KMS-11 (cell line): ENCODE measurements around the gene RELT.

Experiments used
- H2AFZ ChIP-seq: fragments of 200-600 bp; sonication (generic); 2 replicates; pipeline ENCODE4 v1.6.1; 2016; ENCODE audit warnings: antibody characterized with exemption, mixed run types, low read depth
- H3K27ac ChIP-seq: fragments of 200-600 bp; sonication (generic); 2 replicates; pipeline ENCODE4 v1.6.1; 2016; ENCODE audit warnings: mild to moderate bottlenecking, mixed run types
- H3K27me3 ChIP-seq: fragments of 200-600 bp; sonication (generic); 2 replicates; pipeline ENCODE4 v1.6.1; 2017; ENCODE audit warnings: mild to moderate bottlenecking, low read depth, mixed run types, moderate library complexity; ENCODE audit not compliant: insufficient read depth
- H3K36me3 ChIP-seq: fragments of 200-600 bp; sonication (generic); 2 replicates; pipeline ENCODE4 v1.6.1; 2017; ENCODE audit warnings: mild to moderate bottlenecking, mixed run types; ENCODE audit not compliant: insufficient read depth
- H3K4me1 ChIP-seq: fragments of 200-600 bp; sonication (generic); 2 replicates; pipeline ENCODE4 v1.6.1; 2016; ENCODE audit warnings: mild to moderate bottlenecking, low read depth, mixed run types; ENCODE audit not compliant: poor library complexity, severe bottlenecking
- H3K4me2 ChIP-seq: fragments of 200-600 bp; sonication (generic); 2 replicates; pipeline ENCODE4 v1.7.0; 2016; ENCODE audit warnings: mild to moderate bottlenecking, mixed run types
- H3K4me3 ChIP-seq: fragments of 200-600 bp; sonication (generic); IDR thresholded peaks from 2 replicates; pipeline ENCODE4 v1.6.1; 2017; ENCODE audit warnings: low read depth, low read length, mixed read lengths; ENCODE audit not compliant: insufficient read depth
- H3K79me2 ChIP-seq: fragments of 200-600 bp; sonication (generic); 2 replicates; pipeline ENCODE4 v1.6.1; 2016; ENCODE audit warnings: low read depth, mixed run types; ENCODE audit not compliant: insufficient read depth
- H3K9ac ChIP-seq: fragments of 200-600 bp; sonication (generic); 2 replicates; pipeline ENCODE4 v1.6.1; 2016; ENCODE audit warnings: mild to moderate bottlenecking, mixed run types
- H4K20me1 ChIP-seq: fragments of 200-600 bp; sonication (generic); 2 replicates; pipeline ENCODE4 v1.6.1; 2016; ENCODE audit warnings: mild to moderate bottlenecking, mixed run types; ENCODE audit not compliant: insufficient read depth
- TF ChIP-seq, protein P1 (sequence below): fragments of 200-600 bp; sonication (generic); conservative IDR thresholded peaks from 2 replicates; pipeline ENCODE4 v1.6.1; 2017; ENCODE audit warnings: low read depth, mild to moderate bottlenecking, antibody characterized with exemption, low read length, moderate library complexity, mixed read lengths

Gene RELT

DNA sequence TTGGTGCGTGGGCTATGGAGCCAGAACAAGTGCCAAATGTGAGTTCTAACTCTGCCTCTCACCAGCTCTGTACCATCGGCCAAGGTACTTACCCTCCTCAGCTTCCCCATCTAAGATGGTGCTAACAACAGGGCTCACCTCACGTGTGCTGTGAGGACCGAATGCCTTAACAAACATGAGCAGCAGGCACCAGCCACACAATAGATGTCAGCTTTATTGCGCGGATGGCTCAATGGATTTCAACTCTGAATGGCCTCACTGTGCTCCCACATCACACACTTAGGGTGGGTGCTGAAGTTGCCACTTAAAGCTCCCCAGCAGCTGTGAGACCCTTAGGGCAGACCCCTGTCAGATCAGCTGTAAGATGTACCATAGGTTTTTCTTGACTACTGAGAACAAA is 24.1 kb downstream of the RELT start:
- Histone ChIP-seq H3K36me3 (no peaks in the 10 kb centered on the region), H3K4me1 (peaks cover 10% of the 10 kb centered on the region), H3K27me3 (no peaks in the 10 kb centered on the region), H4K20me1 (no peaks in the 10 kb centered on the region), H2AFZ (no peak overlapping the region), H3K4me2 (no peak overlapping the region), H3K9ac (no peak overlapping the region), H3K27ac (no peak overlapping the region), H3K4me3 (no peak overlapping the region), H3K79me2 (no peaks in the 10 kb centered on the region)
- TF ChIP-seq, protein P1, sequence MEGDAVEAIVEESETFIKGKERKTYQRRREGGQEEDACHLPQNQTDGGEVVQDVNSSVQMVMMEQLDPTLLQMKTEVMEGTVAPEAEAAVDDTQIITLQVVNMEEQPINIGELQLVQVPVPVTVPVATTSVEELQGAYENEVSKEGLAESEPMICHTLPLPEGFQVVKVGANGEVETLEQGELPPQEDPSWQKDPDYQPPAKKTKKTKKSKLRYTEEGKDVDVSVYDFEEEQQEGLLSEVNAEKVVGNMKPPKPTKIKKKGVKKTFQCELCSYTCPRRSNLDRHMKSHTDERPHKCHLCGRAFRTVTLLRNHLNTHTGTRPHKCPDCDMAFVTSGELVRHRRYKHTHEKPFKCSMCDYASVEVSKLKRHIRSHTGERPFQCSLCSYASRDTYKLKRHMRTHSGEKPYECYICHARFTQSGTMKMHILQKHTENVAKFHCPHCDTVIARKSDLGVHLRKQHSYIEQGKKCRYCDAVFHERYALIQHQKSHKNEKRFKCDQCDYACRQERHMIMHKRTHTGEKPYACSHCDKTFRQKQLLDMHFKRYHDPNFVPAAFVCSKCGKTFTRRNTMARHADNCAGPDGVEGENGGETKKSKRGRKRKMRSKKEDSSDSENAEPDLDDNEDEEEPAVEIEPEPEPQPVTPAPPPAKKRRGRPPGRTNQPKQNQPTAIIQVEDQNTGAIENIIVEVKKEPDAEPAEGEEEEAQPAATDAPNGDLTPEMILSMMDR = no peak

- no peaks in the 10 kb centered on the region for H3K79me2 ChIP-seq
- peaks cover 10% of the 10 kb centered on the region for H3K4me1 ChIP-seq
- no peak overlapping the region for H3K4me3 ChIP-seq
- TF ChIP-seq, protein P1 = no peak
- H3K27me3 ChIP-seq = no peaks in the 10 kb centered on the region
- no peak overlapping the region for H2AFZ ChIP-seq
- H3K4me2 ChIP-seq = no peak overlapping the region
- H3K9ac ChIP-seq = no peak overlapping the region
- no peaks in the 10 kb centered on the region for H4K20me1 ChIP-seq
- H3K36me3 ChIP-seq = no peaks in the 10 kb centered on the region
- no peak overlapping the region for H3K27ac ChIP-seq
Measured at GRCh38 chr11:73401217-73401923, 25.2 kb downstream of the RELT start.

GRCh38 chr11:73401924-73402833 is 26.0 kb downstream of the RELT start:
- Histone ChIP-seq H3K36me3 (no peaks in the 10 kb centered on the region), H3K27ac (no peak overlapping the region)
- TF ChIP-seq, protein P1 = no peak

GRCh38 chr11:73402834-73403185 is 26.6 kb downstream of the RELT start:
- no peaks in the 10 kb centered on the region for H3K27me3 ChIP-seq
- H3K79me2 ChIP-seq = no peaks in the 10 kb centered on the region
- TF ChIP-seq, protein P1 = no peak
- no peaks in the 10 kb centered on the region for H4K20me1 ChIP-seq
- no peak overlapping the region for H3K27ac ChIP-seq
- peaks cover 10% of the 10 kb centered on the region for H3K4me1 ChIP-seq
- no peak overlapping the region for H3K9ac ChIP-seq
- H3K36me3 ChIP-seq = no peaks in the 10 kb centered on the region
- no peak overlapping the region for H3K4me3 ChIP-seq
- no peak overlapping the region for H2AFZ ChIP-seq
- H3K4me2 ChIP-seq = no peak overlapping the region

More at GRCh38 chr11:73401924-73402833, 26.0 kb downstream of the RELT start:
- Histone ChIP-seq H3K9ac (no peak overlapping the region), H3K4me1 (peaks cover 10% of the 10 kb centered on the region), H3K79me2 (no peaks in the 10 kb centered on the region), H4K20me1 (no peaks in the 10 kb centered on the region), H3K4me2 (no peak overlapping the region), H2AFZ (no peak overlapping the region), H3K27me3 (no peaks in the 10 kb centered on the region), H3K4me3 (no peak overlapping the region)
